NCI-H82 treated with DMSO at 0.1 percent for 48 hours (cell line): ENCODE results near the gene ARHGEF4.

Experiments
- DNase-seq: peaks from one replicate; lab custom pipeline; 2025; ENCODE audit not compliant: unreplicated experiment; lab: John Stamatoyannopoulos, UW

ARHGEF4 gene

DNA sequence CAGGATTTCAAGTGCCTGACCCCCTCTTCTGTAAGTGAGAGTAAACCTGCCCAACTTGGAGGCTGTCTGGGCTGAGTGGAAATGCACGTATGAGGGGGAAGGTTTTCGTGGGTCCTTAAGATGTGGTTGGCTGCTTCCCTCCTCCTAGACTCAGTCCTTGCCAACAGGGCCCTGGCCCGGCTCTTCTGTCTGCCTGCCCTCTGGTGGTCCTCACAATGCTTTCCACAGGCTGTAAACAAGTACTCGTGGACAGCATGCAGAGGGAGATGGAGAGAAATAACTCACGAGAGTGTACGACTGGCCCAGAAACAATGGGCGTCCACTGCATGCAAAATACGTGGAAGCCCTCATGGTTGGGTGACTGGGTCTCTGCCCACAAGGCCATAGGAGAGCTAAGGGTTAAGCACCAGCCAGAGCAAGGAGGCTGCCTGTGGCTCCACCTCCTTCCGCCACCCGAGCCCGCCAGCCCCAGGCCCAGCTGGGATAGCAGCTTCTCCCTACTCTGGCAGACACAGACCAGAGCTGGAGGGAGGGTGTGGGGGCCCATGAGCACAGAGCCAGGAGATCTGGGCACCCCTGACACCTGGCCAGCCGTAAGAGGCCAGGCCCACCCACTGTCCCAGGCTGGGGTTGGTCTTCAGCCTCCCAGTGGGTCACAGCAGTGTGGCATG lies 17.0 kb upstream of the ARHGEF4 start:
- no peak for DNase-seq

DNA sequence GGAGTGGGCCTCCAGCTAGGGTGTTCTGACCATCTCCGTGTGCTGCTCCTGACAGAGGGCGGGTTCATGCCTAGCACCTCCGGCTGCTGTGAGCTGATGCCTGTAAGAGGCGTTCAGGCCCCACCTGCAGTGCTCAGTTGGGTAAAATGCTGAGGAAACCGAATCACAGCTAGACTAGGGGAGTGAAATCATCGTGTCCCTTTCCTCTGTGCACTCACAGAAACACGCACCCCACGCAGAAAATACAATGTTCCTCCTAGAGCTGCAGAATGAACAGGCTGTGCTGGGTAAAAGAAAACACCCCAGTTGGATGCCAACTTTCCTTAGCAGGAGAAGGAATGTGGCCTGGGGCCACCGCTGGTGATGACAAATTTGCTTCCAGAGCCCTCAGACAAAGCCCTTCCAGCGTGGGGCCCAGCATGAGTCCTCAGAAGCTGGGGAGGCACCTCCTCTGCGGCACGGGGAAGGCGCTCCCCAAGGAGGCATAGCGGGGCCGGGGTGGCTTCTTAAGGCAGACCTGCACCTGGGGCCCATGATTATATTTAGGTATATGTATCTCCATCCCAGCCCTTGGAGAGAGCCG lies 16.3 kb upstream of the ARHGEF4 start:
- no peak for DNase-seq

DNA sequence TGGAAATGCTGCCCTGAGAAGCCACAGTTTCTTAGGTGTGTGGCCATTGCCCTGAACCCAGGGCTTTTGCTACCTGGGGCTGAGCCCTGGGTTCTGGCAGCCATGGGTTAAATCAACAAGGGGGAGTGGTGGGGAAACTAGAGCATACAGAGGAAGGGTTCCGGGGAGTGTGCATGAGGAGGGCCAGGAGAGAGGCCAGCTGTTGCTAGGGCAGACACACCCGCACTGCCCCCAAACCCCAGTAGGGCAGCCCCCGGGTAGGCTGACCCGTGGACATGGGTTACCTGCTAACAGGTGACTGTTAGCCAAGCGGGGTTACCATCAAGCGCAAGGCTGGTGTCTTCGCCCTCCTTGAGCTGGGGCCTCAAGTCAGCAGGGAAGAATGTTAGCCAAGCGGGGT lies 14.8 kb upstream of the ARHGEF4 start:
- no peak for DNase-seq

- DNase-seq, result no peak
Observed at GRCh38 chr2:130822766-130823165, 13.9 kb upstream of the ARHGEF4 start.

DNA sequence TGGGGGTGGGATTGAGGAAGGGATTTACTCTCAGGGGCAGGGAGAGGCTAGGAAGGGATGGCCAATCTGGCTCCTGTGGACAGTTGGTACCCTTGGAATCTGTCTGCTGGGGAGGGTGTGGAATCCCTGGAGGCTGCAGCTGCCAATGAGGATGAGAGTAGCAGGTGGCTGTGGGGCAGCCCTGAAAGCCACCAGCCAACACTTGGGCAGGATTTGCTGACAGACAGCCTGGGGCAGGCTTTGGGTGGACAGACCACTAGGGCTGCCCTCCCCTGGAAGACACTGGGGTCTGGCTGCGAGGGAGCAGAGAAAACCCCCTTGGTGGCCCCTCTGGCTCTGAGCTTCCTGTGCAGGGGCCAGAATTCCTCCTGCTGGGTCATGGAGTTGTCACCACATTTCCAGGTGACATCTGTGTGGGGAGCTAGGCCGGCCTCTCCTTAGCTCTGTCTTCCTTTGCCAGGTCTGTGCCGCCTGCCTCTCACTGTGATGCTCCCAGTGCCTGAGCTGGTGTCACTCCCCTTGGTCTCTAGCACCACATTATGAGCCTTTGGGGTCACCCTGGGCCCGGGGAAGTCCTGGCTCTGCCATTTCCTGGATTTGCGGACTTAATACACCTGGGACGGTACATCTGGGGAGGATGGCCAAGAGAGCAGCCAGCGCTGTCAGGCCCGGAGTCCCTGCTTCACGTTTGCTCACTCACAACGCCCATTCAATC lies 13.4 kb upstream of the ARHGEF4 start:
- no peak for DNase-seq

- no peak for DNase-seq
Observed at GRCh38 chr2:130823886-130824491, 12.7 kb upstream of the ARHGEF4 start.

- no peak for DNase-seq
Observed at GRCh38 chr2:130824492-130825061, 12.1 kb upstream of the ARHGEF4 start.

DNA sequence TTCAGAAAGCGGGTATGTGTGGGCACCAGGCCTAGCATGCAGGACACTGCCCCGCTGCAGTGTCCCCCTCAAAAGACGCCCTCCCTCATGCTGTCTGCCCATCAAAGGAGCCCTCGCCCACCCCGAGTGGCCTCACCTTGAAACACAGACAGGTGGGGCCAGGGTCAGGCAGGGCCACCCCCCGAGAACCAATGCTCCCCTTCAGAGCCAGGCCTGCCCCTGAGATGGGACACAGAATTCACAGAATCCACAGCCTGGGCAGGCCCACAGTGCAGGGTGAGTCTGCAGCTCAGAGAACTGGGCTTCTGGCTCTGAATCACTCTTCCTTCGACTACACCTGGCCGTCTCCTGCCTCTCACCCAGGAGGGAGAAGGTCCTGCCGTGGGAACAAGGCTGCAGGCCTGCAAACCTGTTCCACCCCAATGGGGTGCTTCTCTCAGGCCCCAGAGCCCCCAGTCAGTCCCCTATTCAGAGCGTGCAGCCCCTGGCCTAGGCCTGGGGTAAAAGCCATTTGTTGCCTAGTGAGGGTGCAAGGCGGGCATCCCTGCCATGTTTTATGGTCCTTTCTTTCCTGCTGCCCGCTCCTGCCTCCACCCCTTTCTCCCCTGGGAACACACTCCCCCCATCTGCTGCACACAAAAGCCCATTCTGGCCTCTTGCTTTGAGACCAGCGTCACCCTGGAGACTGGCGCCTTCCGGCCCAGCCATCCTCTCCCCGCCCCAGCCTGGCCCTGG lies 11.3 kb upstream of the ARHGEF4 start:
- DNase-seq, result no peak

GRCh38 chr2:130825966-130826253 lies 10.8 kb upstream of the ARHGEF4 start:
- DNase-seq, result no peak

GRCh38 chr2:130826419-130826818 lies 10.3 kb upstream of the ARHGEF4 start:
- DNase-seq, result no peak

DNA sequence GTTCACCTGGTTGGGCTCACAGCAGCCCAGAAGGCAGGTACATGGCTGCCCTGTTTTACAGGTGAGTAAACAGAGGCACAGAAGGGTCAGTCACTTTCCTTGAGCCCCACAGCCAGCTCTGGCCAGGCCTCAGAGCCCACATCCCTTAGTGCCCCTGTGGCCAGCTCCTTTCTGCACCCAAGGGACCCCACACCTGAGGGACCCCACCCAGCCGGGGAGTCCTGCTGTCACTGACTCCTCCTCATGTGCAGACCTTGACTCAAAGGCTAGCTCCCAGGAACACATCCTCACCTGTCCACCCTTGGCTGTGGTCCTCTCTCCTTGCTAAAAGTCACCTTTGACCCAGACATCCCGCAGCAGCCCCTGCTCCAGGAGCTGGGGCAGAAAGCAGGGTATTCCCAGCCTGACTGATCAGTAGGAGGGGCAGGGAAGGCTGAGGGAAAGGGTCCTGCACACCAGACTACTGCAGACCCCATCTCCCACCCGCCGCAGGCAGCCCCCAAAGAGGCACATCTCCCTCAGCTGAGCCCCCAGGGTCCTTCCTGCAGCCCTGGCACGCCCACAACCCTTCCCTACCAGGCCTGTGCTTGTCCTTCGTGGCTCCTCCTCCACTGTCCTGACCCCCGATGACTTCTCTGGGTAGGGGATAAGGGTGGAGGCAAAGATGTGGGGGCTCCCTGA lies 9.8 kb upstream of the ARHGEF4 start:
- DNase-seq, result no peak

- no peak for DNase-seq
Observed at GRCh38 chr2:130827502-130828251, 9.0 kb upstream of the ARHGEF4 start.

GRCh38 chr2:130828461-130828860 lies 8.3 kb upstream of the ARHGEF4 start:
- no peak for DNase-seq

DNA sequence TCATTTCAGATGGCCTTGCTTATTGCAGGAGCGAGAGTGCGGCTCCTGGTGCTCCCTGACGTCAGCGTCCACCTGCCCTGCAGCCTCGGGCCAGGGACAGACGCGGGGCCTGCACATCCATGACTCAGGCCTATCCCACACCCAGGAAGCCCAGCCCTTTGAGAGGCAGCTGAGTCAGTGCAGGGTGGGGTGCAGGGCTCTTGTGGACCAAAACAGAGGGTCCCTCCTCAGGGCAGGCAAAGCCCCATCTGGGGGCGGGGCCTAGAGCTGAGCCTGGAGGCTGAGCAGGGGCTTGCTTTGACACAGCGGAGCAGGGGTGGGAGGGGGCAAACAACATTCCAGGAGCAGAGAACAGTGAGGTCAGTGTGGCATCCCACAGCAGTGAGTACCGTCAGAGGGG lies 7.7 kb upstream of the ARHGEF4 start:
- no peak for DNase-seq

- no peak for DNase-seq
Observed at GRCh38 chr2:130830538-130830937, 6.2 kb upstream of the ARHGEF4 start.

DNA sequence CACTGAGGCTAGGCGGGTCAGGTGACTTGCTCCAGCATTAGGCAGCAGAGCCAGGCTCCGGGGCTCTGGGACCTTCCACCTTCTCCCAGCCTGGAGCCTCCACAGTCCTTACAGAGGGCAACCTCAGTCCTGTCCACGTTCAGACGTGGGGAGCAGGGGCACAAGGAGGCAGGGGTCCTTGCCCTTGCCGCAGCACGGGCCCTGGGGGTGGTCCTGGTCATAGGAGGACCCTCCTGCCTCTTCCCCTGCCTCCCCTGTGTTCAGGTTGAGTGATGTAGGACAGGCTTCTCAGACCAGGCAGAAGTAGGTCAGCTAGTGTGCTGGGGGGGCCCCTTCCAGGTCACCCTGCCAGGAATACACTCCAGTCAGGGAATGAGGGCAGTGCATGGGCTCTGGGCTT lies 5.4 kb upstream of the ARHGEF4 start:
- DNase-seq, result no peak

DNA sequence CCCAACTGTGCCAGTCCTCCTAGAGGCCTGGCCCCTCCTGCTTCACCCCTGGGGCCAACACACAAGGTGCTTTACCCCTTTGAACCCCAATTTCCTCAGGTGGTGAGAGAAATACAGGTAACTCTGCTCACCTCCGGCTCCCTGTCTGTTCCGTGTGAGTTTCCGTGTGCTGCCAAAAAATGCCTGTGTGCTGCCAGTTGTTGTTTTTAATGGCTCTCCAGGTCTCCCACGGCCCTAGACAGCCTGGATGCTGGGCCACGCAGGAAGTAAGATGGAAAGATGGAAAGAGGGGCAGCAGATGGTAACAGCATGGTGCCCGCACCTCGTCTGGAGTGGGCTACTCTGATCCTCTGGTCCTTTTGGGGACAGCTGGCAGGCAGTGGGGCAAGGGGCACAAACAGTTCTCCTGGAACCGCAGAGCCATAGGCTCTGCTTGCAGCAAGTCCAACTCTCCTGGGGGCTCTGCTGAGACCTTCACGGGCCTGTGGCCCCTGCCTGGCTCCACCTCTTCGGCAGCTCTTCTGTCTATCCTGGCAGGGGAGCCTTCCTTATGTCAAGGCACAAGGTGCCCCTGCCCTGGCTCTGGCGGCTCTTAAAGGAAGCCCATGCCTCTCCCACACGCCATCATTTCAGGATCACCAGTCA lies 4.3 kb upstream of the ARHGEF4 start:
- DNase-seq, result no peak

GRCh38 chr2:130834091-130834930 lies 2.4 kb upstream of the ARHGEF4 start:
- no peak for DNase-seq
